GM21825 (cell line): ENCODE measurements around the gene DDIT4.

Source experiments
- ATAC-seq: cut with Tn5 transposase; IDR thresholded peaks from one replicate; pipeline ENCODE4 v1.9.1; 2021; ENCODE audit warnings: mild to moderate bottlenecking, moderate library complexity; ENCODE audit not compliant: unreplicated experiment

Gene DDIT4

GRCh38 chr10:72315054-72315453, 41.3 kb downstream of the DDIT4 start:
- no peak for ATAC-seq

GRCh38 chr10:72315611-72316385, 42.1 kb downstream of the DDIT4 start:
- no peak for ATAC-seq

GRCh38 chr10:72316386-72316700, 42.6 kb downstream of the DDIT4 start:
- no peak for ATAC-seq

GRCh38 chr10:72316748-72317435, 43.2 kb downstream of the DDIT4 start:
- ATAC-seq: no peak

GRCh38 chr10:72318418-72319262, 44.9 kb downstream of the DDIT4 start:
- ATAC-seq: no peak

GRCh38 chr10:72319416-72320254, 45.9 kb downstream of the DDIT4 start:
- ATAC-seq: peak; percentile 49

GRCh38 chr10:72320676-72321247, 47.0 kb downstream of the DDIT4 start:
- peak; percentile 61 for ATAC-seq

- no peak for ATAC-seq
Measured at GRCh38 chr10:72321248-72322029, 47.7 kb downstream of the DDIT4 start.

GRCh38 chr10:72322030-72322279, 48.2 kb downstream of the DDIT4 start:
- no peak for ATAC-seq

GRCh38 chr10:72322280-72323058, 48.7 kb downstream of the DDIT4 start:
- ATAC-seq: no peak

- ATAC-seq: no peak
Measured at GRCh38 chr10:72323108-72323749, 49.5 kb downstream of the DDIT4 start.

GRCh38 chr10:72323771-72324191, 50.1 kb downstream of the DDIT4 start:
- no peak for ATAC-seq
